Lower leg skin (tissue), 3 donors: ENCODE measurements around the gene SMAD6.

Experiments used
- CTCF ChIP-seq, 3 donors: fragments of 450-650 bp; IDR thresholded peaks; one replicate each; pipeline ENCODE4 v1.5.1; 2016; ENCODE audit warnings: antibody characterized with exemption in 3 of 3, mild to moderate bottlenecking in 3 of 3, moderate library complexity in 2 of 3
- POLR2A ChIP-seq, 2 donors: fragments of 450-650 bp; IDR thresholded peaks; one replicate each; pipeline ENCODE4 v1.6.1; 2016 to 2017; ENCODE audit warnings: antibody characterized with exemption in 2 of 2, mild to moderate bottlenecking in 1 of 2, moderate library complexity in 1 of 2

GRCh38 chr15:66771351-66771650 is 69.3 kb downstream of the SMAD6 start:
- no peak for TF ChIP-seq CTCF (IDR thresholded peaks at IDR 0.05)
- TF ChIP-seq POLR2A (IDR thresholded peaks at IDR 0.05), result no peak
